ENCODE results near the gene LCORL.
"Not testable (repeated sequence)": the region's sequence is repeated elsewhere in the genome, so short reads cannot be mapped to it uniquely, and the experiment has no call there.

Gene LCORL

DNA sequence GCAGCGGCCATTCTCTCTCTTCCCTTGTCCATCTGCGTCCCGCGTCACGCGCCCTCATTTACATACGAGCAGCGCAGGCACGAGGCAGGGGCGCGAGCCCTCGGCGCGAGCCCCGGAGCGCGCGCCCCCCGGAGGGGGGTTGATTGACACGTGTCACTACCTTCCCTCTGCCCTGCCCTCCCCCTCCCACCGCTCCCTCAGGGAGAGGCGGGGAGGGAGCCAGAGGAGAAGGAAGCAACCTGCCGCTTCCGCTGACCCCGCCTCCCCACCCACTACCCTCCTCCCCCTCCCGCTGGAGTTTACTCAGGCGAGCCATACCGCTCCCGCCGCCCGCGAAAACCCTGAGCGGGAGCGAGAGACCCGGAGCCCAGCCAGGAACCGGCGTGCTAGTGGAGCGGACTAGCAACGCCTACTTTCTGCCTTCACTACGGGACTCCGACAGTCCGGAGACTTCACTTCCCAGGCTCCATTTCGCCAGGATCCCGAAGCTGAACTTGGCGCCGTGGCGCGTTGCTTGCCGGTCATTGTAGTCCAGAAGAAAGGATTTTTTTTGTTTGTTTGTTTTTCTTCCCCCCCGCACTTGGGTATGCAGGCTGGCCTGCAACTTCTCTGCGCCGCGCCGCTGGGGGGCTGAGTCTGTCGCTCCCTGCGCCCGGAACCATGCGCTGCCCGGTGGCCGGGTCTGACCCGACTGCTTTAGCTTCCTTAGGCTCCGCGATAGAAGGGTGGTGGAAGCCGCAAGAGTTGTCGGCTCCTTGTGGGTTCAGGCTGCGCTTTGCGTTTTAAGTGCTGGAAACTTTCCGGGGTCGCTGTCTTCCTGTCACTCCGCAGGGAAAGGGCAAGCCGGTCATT lies at the start of gene LCORL:
TSS of gene LCORL (minus strand) at position 36 of the 852 bp plus-strand sequence. CDS start at position 32, 4 bp downstream.
- DNase-seq (ENCODE audit: low read depth, low spot score): peak; percentile 78

DNA sequence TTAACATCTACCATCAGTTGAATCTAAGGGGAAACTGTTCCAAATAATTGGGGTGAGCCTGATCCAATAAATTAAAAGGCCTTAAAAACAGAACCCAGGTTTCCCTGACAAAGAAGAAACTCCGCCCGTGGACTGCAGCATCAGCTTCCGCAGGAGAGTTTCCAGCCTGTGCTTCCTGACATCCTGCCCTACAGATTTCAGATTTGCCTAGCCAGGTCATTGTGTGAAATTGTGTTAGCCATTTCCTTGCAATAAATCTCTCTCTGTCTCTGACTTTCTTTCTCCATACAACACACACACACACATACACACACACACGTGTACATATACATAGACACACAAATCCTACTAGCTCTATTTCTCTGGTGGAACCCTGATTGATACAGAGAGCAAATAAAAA lies 48.3 kb upstream of the LCORL start:
- no peak overlapping the region for H3K27ac ChIP-seq
- no peak for DNase-seq (ENCODE audit: low read depth, low spot score)

More for the DNA sequence above, at the start of gene LCORL:
- peak within 1 kb of the TSS; percentile 76 for H3K27ac ChIP-seq

DNA sequence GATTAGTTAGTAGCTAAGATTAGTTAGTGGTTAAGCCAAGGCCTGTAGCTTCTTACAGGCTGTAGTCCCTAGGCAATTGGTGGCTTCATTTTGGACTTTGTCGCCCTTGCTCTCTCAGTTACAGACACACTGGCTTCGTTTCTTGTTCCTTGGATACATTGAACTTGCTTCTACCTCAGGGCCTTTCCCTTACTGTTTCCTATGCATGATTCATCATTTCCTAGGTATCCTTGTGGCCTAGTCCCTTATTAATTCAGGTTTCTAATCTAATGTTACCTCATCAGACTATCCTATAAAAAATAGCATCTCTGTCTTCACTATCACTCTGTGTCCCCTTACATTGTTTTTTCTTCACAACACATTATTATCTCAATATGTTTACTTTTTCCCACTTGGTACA lies 45.5 kb upstream of the LCORL start:
- no peak for DNase-seq (ENCODE audit: low read depth, low spot score)
- H3K27ac ChIP-seq: no peak overlapping the region

DNA sequence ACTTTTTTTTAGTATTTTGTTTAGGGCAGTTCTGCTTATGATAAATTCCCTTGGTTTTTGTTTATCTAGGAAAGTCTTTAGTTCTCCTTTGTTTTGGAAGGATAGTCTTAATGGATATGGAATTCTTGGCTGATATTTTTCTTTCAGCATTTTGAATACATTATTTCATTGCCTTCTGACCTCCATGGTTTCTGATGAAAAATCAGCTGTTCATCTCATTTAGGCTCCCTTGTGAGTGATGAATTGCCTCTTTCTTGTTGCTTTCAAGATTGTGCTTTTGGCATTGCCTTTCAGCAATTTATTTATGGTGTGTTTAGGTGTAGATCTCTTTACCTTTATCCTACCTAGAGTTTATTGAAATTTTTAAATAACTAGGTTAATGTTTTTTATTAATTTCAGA lies 41.5 kb upstream of the LCORL start:
- H3K27ac ChIP-seq: no peak overlapping the region
- DNase-seq (ENCODE audit: low read depth, low spot score): no peak

DNA sequence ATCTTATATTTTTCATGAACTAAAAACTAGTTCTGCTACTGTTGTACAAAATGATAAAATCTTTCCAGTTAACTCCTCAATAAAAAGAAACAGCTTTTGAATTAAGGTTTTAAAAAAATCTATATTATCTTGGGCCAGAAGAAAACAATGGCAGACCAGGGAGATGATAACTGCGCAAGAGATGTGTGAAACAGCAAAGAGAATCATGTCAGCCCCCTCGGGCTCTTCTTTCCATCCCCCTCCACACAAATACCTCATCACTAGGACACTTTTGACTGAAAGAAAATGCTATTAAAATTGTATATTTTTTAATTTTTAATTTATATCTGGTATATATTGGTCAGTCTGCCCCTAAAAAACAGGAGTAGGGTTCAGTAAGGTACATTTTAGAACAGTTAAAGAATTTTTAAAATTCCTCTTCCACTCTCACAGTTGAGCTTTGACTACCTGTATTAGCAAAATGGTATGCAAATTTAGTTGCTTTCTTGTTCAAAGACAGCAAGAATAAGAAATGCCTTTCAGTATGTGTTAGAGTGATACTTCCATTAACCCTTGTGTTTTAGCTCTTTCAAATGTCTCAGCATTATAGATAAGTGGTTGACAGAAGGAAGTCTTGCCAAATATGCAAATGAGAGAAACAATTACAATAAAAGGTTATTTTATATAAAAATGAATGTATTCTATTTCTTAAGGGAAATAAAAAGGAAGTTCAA lies 36.4 kb upstream of the LCORL start:
- no peak for DNase-seq (ENCODE audit: low read depth, low spot score)
- no peak overlapping the region for H3K27ac ChIP-seq

DNA sequence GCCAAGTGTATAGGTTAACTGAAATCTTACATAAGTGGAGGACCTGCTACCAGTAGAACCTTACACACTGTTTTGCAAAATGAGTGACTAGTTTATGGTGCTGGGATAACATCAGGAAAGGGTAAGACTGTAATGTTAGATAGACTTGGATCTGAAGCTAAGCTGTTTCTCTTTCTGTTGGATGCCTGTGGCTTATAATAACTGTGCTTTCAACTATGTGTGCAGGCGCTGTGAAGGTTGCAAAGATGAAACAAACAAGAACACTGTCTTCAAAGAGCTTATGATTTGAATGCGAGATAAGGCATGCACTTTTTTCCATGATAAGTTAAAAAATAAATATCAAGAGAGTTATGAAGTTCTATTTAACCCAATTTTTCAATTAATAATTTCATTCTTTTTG lies 34.5 kb upstream of the LCORL start:
- no peak for DNase-seq (ENCODE audit: low read depth, low spot score)
- no peak overlapping the region for H3K27ac ChIP-seq

DNA sequence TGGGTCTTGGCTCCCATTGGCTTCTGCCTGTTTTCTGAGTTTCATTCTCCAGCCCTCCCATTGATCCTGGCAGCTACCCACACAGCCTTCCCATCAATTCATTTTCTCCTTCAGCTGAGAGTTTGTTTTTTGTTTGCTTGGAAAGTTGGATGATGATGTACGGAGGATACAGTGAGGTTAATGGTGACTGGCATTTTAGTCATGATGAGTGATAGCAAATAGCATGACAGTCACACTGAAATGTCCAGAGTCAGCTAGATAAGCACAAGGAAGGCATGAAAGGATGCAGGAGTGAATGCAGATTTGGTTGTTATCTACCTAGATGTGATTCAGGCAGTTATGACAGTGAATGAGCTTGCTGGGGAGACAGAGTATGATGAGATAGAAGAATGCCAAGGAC lies 30.6 kb upstream of the LCORL start:
- no peak overlapping the region for H3K27ac ChIP-seq
- DNase-seq (ENCODE audit: low read depth, low spot score): no peak

DNA sequence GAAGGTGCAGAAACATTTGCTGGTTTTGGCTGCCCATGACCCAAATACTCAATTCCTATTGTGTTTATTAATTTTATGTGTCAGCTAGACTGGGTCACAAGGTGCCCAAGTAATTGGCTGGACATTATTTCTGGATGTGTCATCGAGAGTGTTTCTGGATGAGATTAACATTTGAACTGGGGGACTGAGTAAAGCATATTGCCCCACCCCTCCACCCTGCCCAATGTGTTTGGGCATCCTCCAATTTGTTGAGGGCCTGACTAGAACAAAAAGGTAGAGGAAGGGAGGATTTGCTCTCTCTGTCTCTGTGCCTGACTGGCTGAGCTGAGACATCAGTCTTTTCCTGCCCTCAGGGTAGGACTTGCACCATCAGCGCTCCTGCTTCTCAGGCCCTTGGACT lies 29.7 kb upstream of the LCORL start:
- H3K27ac ChIP-seq: no peak overlapping the region
- DNase-seq (ENCODE audit: low read depth, low spot score): no peak

DNA sequence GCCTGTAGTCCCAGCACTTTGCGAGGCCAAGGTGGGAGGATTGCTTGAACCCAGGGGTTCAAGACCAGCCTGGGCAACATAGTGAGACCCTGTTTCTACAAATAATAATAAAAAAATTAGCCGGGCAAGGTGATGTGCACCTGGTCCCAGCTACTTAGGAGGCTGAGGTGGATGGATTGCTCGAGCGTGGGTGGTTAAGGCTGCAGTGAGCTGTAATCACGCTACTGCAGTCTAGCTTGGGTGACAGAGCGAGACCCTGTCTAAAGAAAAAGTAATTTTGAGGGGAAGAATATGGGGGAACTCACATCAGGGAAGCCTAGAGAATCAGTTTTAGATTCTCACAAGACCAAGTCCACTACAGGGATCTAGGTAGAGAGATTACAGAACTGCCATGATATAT lies 28.9 kb upstream of the LCORL start:
- no peak for DNase-seq (ENCODE audit: low read depth, low spot score)
- H3K27ac ChIP-seq: no peak overlapping the region

DNA sequence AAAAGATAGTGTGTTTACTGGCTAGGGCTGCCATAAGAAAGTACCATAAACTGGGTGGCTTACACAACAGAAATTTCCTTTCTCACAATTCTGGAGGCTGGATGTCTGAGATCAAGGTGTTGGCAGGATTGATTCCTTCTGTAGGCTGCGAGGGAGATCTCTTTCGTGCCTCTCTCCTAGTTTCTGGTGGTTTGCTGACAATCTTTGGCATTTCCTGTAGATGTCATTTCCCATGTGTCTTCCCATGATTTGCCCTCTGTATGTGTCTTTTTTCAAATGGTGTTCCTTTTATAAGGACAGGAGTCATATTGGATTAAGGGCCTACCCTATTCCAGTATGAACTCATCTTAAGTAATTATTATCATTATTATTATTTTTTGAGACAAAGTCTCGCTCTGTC lies 27.9 kb upstream of the LCORL start:
- DNase-seq (ENCODE audit: low read depth, low spot score): no peak
- H3K27ac ChIP-seq: no peak overlapping the region

DNA sequence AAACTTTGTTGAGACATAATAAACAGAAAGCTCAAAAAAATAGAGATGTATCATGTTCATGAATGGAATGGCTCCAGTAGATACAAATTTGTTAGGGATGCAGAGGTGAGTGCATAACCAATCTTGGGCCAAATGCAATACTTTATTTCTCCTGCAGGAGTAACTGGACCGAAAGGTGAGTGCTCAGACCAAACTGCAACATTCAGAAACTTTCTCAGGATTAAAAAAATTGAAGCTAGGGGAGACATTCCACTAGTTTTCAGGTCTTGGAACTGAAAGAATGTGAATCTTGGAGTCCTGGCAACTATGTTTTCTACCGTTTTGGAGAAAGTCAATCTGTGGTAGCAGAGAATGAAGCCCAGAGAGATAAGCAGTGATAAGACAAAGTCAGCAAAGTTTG lies 21.2 kb upstream of the LCORL start:
- no peak overlapping the region for H3K27ac ChIP-seq
- DNase-seq (ENCODE audit: low read depth, low spot score): no peak

DNA sequence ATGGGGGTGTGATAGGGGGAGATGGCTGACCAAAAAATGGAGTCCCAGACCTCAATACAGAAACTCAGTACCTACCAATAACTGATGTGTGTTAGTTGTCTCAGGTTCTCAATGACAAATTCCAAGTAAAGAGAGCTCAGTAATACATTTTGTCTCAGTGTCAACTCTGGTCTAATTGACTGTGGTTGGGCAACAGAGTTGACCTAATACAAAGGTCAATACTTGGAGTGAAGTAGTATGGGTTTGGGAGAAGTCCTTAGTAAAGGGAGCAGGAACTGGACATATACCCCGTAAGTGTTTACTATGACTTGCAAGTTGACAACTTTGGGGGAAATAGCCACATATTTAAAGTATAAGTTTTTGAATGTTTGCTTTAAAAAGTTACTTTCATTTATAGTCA lies 20.5 kb upstream of the LCORL start:
- H3K27ac ChIP-seq: no peak overlapping the region
- DNase-seq (ENCODE audit: low read depth, low spot score): no peak

DNA sequence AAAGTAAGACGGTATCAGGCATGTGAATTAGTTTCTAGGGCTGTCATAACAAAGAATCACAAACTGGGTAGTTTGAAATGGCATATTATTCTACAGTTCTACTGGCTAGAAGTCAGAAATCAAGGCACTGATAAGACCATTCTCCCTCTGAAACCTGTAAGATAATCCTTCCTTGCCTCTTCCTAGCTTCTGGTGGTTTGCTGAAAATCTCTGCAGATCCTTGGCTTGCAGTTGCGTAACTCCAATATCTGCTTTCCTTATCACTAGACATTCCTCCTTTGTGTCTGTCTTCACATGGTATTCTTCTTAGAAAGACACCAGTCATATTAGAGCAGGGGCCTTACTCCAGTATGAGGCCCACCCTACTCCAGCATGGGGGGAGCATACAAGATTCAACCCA lies 19.6 kb upstream of the LCORL start:
- no peak for DNase-seq (ENCODE audit: low read depth, low spot score)
- no peak overlapping the region for H3K27ac ChIP-seq

DNA sequence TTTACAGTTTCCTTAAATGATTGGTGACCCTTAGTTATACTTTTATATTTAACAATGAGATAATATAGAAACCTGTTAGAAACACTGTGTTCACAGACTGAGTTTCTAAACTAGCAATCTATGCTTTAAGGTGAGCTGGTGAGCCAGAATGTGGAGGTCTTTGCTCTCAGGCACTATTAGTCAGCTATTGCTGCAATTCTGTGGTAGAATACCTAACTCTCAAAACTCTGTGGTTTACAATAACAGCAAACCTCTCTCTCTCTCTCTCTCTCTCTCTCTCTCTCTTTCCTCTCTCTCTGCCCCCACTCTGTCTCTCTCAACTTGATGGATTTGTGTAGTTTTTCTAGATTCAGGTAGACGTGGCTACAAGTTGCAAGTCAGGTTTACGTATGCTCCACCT lies 17.6 kb upstream of the LCORL start:
- DNase-seq (ENCODE audit: low read depth, low spot score): no peak
- H3K27ac ChIP-seq: no peak overlapping the region

DNA sequence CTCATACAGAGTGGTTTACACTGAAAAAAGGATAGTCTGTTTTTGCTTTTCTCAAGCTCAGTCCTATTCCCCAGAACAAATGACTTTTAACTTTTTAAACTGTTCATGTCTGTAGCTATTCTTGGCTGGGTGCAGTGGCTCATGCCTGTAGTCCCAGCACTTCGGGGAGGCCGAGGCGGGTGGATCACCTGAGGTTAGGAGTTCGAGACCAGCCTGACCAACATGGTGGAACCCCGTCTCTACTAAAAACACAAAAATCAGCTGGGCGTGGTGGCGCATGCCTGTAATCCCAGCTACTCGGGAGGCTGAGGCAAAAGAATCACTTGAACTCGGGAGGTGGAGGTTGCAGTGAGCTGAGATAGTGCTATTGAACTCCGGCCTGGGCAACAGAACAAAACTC lies 14.8 kb upstream of the LCORL start:
- not testable (repeated sequence) for DNase-seq (ENCODE audit: low read depth, low spot score); H3K27ac ChIP-seq

DNA sequence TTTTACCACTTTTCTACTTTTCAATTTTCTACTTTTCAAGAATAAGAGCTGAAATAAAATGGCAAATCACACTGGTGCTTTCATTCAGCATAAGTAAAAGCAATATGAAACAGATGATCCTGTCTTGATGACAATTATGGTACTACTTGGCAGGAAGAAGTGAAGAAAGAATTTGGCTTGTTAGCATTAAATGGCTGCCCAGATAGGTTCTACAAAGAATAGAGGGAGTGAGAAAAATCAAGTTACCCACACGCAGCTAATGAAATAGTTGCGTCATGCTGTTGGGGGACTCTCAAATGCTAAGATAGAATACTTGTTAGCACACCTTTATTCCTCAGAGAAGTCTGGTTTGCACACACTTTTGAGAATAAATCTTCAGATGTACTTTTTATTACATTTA lies 12.5 kb upstream of the LCORL start:
- no peak overlapping the region for H3K27ac ChIP-seq

DNA sequence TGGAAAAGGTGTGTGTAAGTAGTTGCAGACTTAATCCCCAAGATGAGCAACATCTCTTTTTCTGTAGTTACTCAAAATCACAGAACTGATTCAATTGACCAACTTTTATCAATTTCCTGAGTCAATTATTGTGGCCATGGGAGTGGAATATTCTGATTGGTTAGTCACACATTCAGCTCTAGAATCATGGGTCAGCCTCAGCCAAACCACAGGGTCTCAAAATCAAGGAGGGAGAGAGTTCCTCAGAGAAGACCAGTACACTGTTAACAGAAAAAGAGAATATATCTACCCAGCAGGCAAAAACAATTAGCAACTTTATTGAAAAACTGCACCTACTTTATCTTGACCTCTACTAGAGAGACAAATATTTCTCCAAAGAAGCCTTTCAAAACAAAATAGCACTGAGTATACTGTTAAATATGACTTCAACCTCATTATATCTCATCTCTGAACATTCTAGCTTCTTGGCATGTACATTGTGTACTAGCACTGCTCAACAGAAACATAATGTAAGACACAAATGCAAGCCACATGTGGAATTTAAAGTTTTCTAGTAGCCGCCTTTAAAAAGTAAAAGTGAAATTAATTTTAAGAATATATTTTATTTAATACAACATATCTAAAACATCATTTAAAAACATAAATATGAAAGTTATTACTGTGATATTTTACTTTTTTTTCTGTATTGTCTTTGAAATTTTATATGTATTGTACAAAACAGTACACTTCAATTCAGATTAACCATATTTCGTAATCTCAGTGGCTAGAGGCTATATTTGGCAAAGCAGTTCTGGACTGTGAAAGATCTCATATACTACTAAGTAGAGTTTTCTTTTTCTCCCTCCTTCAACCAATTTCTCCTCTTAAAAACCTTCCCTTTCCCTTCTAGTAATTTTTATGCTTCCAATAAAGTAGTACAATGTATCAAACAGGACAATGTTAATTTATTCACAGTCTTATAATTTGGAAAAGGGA lies 11.8 kb upstream of the LCORL start:
- no peak overlapping the region for H3K27ac ChIP-seq
- no peak for DNase-seq (ENCODE audit: low read depth, low spot score)

More for the DNA sequence above, 12.5 kb upstream of the LCORL start:
- no peak for DNase-seq (ENCODE audit: low read depth, low spot score)

DNA sequence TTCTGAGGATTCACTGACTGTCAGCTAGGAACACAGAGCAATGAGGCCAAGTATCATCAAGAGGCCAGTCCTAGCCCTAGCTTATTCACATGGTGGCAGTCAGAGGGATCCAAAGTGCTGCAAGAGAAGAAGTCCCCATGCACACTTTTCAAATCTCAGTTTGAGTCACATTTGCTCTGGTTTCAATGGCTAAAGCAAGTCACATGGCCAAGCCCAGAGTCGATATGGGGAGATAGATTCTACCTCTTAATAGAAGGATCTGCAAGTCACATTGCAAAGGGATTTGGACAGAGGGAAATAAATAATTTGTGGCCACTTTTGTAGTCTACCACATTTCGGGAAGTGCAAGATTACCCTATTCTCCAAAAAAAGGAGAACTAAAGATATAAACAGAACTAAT lies 3.7 kb upstream of the LCORL start:
- H3K27ac ChIP-seq: no peak overlapping the region
- no peak for DNase-seq (ENCODE audit: low read depth, low spot score)

DNA sequence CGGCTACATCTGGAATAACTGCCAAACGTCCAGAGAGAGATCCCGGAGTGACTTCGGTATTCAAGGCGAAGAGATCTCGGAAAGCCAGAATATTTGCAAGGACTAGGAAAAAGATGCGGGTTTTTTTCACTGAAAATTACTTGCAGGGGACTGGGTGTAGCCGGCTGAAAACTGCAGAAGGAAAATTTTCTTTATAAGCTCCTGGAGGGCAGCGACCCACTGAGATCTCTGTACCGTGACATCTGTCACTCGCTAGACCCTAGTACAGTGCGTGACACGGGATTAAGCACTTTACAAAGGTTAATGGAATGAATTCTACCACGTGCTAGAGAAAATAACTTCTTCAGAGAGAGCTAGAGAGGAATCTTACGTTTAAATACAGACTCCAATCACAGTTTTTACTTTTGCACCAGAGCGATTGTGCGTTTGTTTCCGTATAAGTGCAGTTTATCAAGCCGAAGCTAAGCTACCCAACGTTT lies 1.1 kb upstream of the LCORL start:
- no peak overlapping the region for H3K27ac ChIP-seq
- DNase-seq (ENCODE audit: low read depth, low spot score): no peak

DNA sequence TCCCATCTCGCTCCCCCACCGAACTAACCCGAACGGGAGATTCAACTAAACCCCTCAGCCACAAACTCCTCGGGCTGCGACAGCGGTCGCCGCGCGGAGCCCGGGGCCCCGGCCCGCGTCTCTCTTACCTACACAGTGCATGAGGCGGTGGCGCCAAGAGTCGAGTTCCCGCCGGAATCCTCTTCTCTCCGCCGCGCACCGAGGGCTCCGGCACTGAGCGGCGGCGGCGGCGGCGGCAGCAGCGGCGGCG lies 160 bp downstream of the LCORL start:
- peak overlapping the region; percentile 76 for H3K27ac ChIP-seq
- no peak for DNase-seq (ENCODE audit: low read depth, low spot score)
